H1 (cell line): ENCODE data around the gene CC2D2A. TPM values are rescaled to one million over a fixed set of nuclear protein-coding genes. Genes with fewer than 3 reads are reported as not detected.

Experiments
- CTCF ChIA-PET: fragments of 300-600 bp; sonication (Branson Sonifier 250); formaldehyde crosslinking; loops from one replicate; lab custom pipeline; 2021; ENCODE audit not compliant: partially characterized antibody; lab: Charles Lee
- POLR2A ChIA-PET: fragments of 300-600 bp; sonication (Branson Sonifier 250); formaldehyde crosslinking; loops from one replicate; lab custom pipeline; 2021; ENCODE audit warnings: inconsistent platforms; ENCODE audit not compliant: partially characterized antibody; lab: Charles Lee
- DNase-seq, 2 experiments: peaks; one replicate each; pipeline versions ENCODE4 v3.0.0 to v3.0.0-alpha.2; 2010 to 2022; ENCODE audit warnings: low spot score in 2 of 2, low read depth in 1 of 2, mixed read lengths in 1 of 2
- FAIRE-seq: peaks from 2 replicates; lab custom pipeline; 2011; peaks lifted over from hg19 to GRCh38; lab: Jason Lieb, UNC
- H2AFZ ChIP-seq: 2 replicates; pipeline ENCODE4 v1.8.1; 2012; ENCODE audit warnings: low read length, inconsistent platforms
- H2AK5ac ChIP-seq: 2 replicates; pipeline ENCODE4 v1.6.1; 2013; ENCODE audit warnings: low read depth, low read length
- H2BK120ac ChIP-seq: replicated peaks from 2 replicates; pipeline ENCODE3; 2013; ENCODE audit warnings: low read depth, low read length, inconsistent platforms
- H2BK12ac ChIP-seq: 2 replicates; pipeline ENCODE4 v1.6.1; 2013; ENCODE audit warnings: low read depth, low read length
- H2BK15ac ChIP-seq: 2 replicates; pipeline ENCODE4 v1.6.1; 2013; ENCODE audit warnings: low read length
- H2BK20ac ChIP-seq: 2 replicates; pipeline ENCODE4 v1.6.1; 2013; ENCODE audit warnings: low read length
- H2BK5ac ChIP-seq: 2 replicates; pipeline ENCODE4 v1.6.1; 2013; ENCODE audit warnings: low read depth, low read length
- H3K14ac ChIP-seq: 2 replicates; pipeline ENCODE4 v1.6.1; 2013; ENCODE audit warnings: inconsistent platforms; ENCODE audit not compliant: insufficient read length
- H3K18ac ChIP-seq: 2 replicates; pipeline ENCODE4 v1.6.1; 2013; ENCODE audit warnings: low read length; ENCODE audit errors: extremely low read depth
- H3K23ac ChIP-seq: 2 replicates; pipeline ENCODE4 v1.6.1; 2013; ENCODE audit warnings: inconsistent platforms; ENCODE audit not compliant: insufficient read length
- H3K23me2 ChIP-seq: 2 replicates; pipeline ENCODE4 v1.6.1; 2013; ENCODE audit warnings: low read depth, low read length
- H3K27ac ChIP-seq: 2 replicates; pipeline ENCODE4 v1.6.1; 2011; ENCODE audit warnings: low read depth, low read length, inconsistent platforms
- H3K27me3 ChIP-seq, 4 experiments: replicated peaks in 1 of 4; 1 replicate in 1 of 4; 2 replicates in 3 of 4; pipeline versions ENCODE4 v1.6.1 to v1.8.1; 2011 to 2013; ENCODE audit warnings: low read length in 3 of 4, mild to moderate bottlenecking in 3 of 4, inconsistent platforms in 2 of 4, mixed read lengths in 2 of 4, moderate library complexity in 1 of 4; ENCODE audit not compliant: control insufficient read depth in 3 of 4, insufficient read depth in 3 of 4; ENCODE audit errors: extremely low read depth in 1 of 4
- H3K36me3 ChIP-seq, 4 experiments: 2 replicates each; pipeline versions ENCODE4 v1.6.1 to v1.8.1; 2011 to 2013; ENCODE audit warnings: mild to moderate bottlenecking in 4 of 4, low read length in 3 of 4, moderate library complexity in 2 of 4, control low read depth in 1 of 4, inconsistent platforms in 1 of 4; ENCODE audit not compliant: insufficient read depth in 4 of 4, control insufficient read depth in 2 of 4
- H3K4ac ChIP-seq: replicated peaks from 2 replicates; pipeline ENCODE3; 2013; ENCODE audit warnings: low read length, low read depth, mixed read lengths, inconsistent platforms; ENCODE audit not compliant: insufficient read length
- H3K4me1 ChIP-seq, 4 experiments: replicated peaks in 1 of 4; 1 replicate in 1 of 4; 2 replicates in 3 of 4; pipeline versions ENCODE4 v1.6.1 to v1.8.1; 2011 to 2013; ENCODE audit warnings: low read length in 3 of 4, inconsistent platforms in 2 of 4, mixed read lengths in 1 of 4; ENCODE audit not compliant: insufficient read depth in 4 of 4, control insufficient read depth in 3 of 4
- H3K4me2 ChIP-seq, 2 experiments: 2 replicates each; pipeline versions ENCODE4 v1.6.1 to v1.8.1; 2011 to 2013; ENCODE audit warnings: low read depth in 2 of 2, low read length in 2 of 2, control low read depth in 1 of 2, inconsistent platforms in 1 of 2, mild to moderate bottlenecking in 1 of 2; ENCODE audit not compliant: insufficient read depth in 1 of 2
- H3K4me3 ChIP-seq, 4 experiments: fragments of 200-600, 300-600 bp in 1 of 4; sonication (generic), shearing (Covaris generic), sonication (Bioruptor Twin) in 1 of 4; 2 replicates each; pipeline versions ENCODE4 v1.5.1 to v1.8.1; 2011 to 2016; ENCODE audit warnings: low read length in 4 of 4, low read depth in 3 of 4, control low read depth in 2 of 4, inconsistent platforms in 2 of 4, mild to moderate bottlenecking in 2 of 4, mixed read lengths in 1 of 4, moderate library complexity in 1 of 4; ENCODE audit not compliant: insufficient read depth in 2 of 4; ENCODE audit errors: extremely low read depth in 1 of 4
- H3K56ac ChIP-seq: replicated peaks from 2 replicates; pipeline ENCODE3; 2013; ENCODE audit warnings: low read depth, mild to moderate bottlenecking, mixed read lengths, low read length, inconsistent platforms; ENCODE audit not compliant: insufficient read length
- H3K79me1 ChIP-seq: 2 replicates; pipeline ENCODE4 v1.6.1; 2013; ENCODE audit warnings: low read depth, low read length, control low read depth
- H3K79me2 ChIP-seq, 2 experiments: 2 replicates each; pipeline versions ENCODE4 v1.6.1 to v1.8.1; 2012 to 2013; ENCODE audit warnings: low read length in 2 of 2, mild to moderate bottlenecking in 2 of 2, inconsistent platforms in 1 of 2; ENCODE audit not compliant: insufficient read depth in 2 of 2, control insufficient read depth in 1 of 2
- H3K9ac ChIP-seq, 4 experiments: replicated peaks in 1 of 4; 1 replicate in 1 of 4; 2 replicates in 3 of 4; pipeline versions ENCODE4 v1.6.1 to v1.8.1; 2011 to 2013; ENCODE audit warnings: low read depth in 3 of 4, low read length in 3 of 4, control low read depth in 2 of 4, mild to moderate bottlenecking in 2 of 4, moderate library complexity in 2 of 4, inconsistent platforms in 1 of 4; ENCODE audit errors: extremely low read depth in 1 of 4
- H3K9me3 ChIP-seq, 2 experiments: 2 replicates each; pipeline versions ENCODE4 v1.6.1 to v1.8.1; 2012 to 2013; ENCODE audit warnings: mild to moderate bottlenecking in 2 of 2, moderate library complexity in 2 of 2, control low read depth in 1 of 2, inconsistent platforms in 1 of 2, low read depth in 1 of 2, low read length in 1 of 2, mixed read lengths in 1 of 2; ENCODE audit not compliant: insufficient read depth in 2 of 2
- H4K20me1 ChIP-seq, 2 experiments: replicated peaks in 1 of 2; 2 replicates each; pipeline versions ENCODE3 to v1.8.1; 2011 to 2013; ENCODE audit warnings: inconsistent platforms in 2 of 2, low read length in 2 of 2, mild to moderate bottlenecking in 1 of 2; ENCODE audit not compliant: insufficient read depth in 2 of 2, control insufficient read depth in 1 of 2
- H4K5ac ChIP-seq: 2 replicates; pipeline ENCODE4 v1.6.1; 2013; ENCODE audit warnings: low read length, low read depth, mixed read lengths, inconsistent platforms; ENCODE audit not compliant: insufficient read length
- H4K8ac ChIP-seq: 2 replicates; pipeline ENCODE4 v1.8.0; 2013; ENCODE audit warnings: mild to moderate bottlenecking, moderate library complexity, low read length, inconsistent platforms; ENCODE audit not compliant: insufficient read depth; ENCODE audit errors: extremely low read depth
- H4K91ac ChIP-seq: replicated peaks from 2 replicates; pipeline ENCODE3; 2013; ENCODE audit warnings: low read length, mixed read lengths, inconsistent platforms; ENCODE audit not compliant: insufficient read length
- BCL11A ChIP-seq, 2 experiments: IDR thresholded peaks; one replicate each; pipeline ENCODE4 v1.6.1; 2011; ENCODE audit warnings: low read depth in 2 of 2, low read length in 2 of 2, mild to moderate bottlenecking in 2 of 2
- CHD1 ChIP-seq: IDR thresholded peaks from 2 replicates; pipeline ENCODE4 v1.6.1; 2012; ENCODE audit warnings: low read depth, low read length, improper control_type of control experiment
- E2F6 ChIP-seq: IDR thresholded peaks from 2 replicates; pipeline ENCODE4 v1.6.1; 2012; ENCODE audit warnings: inconsistent platforms
- EGR1 ChIP-seq: IDR thresholded peaks from 2 replicates; pipeline ENCODE4 v1.6.1; 2011; ENCODE audit warnings: low read depth, low read length, borderline replicate concordance
- EZH2 ChIP-seq: fragments of 200-600 bp; sonication (generic); IDR thresholded peaks from 2 replicates; pipeline ENCODE4 v1.7.1; 2012; ENCODE audit warnings: low read depth, mild to moderate bottlenecking, moderate library complexity, low read length, inconsistent platforms; ENCODE audit not compliant: severe bottlenecking
- KDM4A ChIP-seq: IDR thresholded peaks from one replicate; pipeline ENCODE4 v1.7.1; 2012; ENCODE audit warnings: low read depth, mild to moderate bottlenecking, moderate library complexity, low read length, inconsistent platforms; ENCODE audit not compliant: severe bottlenecking
- PHF8 ChIP-seq: fragments of 200-600 bp; sonication (generic); conservative IDR thresholded peaks from 2 replicates; pipeline ENCODE4 v1.7.1; 2012; ENCODE audit warnings: low read depth, mild to moderate bottlenecking, inconsistent platforms, low read length, moderate library complexity
- POLR2A ChIP-seq, 2 experiments: IDR thresholded peaks; 1 replicate in 1 of 2; 2 replicates in 1 of 2; pipeline ENCODE4 v1.6.1; 2011; ENCODE audit warnings: low read depth in 2 of 2, low read length in 2 of 2, mild to moderate bottlenecking in 2 of 2; ENCODE audit errors: control extremely low read depth in 1 of 2
- POLR2AphosphoS5 ChIP-seq: IDR thresholded peaks from 2 replicates; pipeline ENCODE4 v1.6.1; 2011; ENCODE audit warnings: low read depth, low read length
- SIRT6 ChIP-seq: IDR thresholded peaks from one replicate; pipeline ENCODE4 v1.7.1; 2012; ENCODE audit warnings: low read length, inconsistent platforms
- SUZ12 ChIP-seq: fragments of 200-600 bp; sonication (generic); IDR thresholded peaks from 2 replicates; pipeline ENCODE4 v1.6.1; 2012; ENCODE audit warnings: mild to moderate bottlenecking, inconsistent platforms, low read length, moderate library complexity, mixed read lengths
- TAF1 ChIP-seq: IDR thresholded peaks from 2 replicates; pipeline ENCODE4 v1.6.1; 2011; ENCODE audit warnings: mild to moderate bottlenecking, low read depth, low read length
- TEAD4 ChIP-seq: IDR thresholded peaks from 2 replicates; pipeline ENCODE4 v1.6.1; 2012; ENCODE audit warnings: low read depth, low read length, inconsistent platforms, mixed read lengths
- WGBS, 2 experiments: shearing (Covaris generic) in 1 of 2; methylation state at CpG; one replicate each; pipeline versions ENCODE4 v1.1.6 to v1.1.7; 2013 to 2015; ENCODE audit warnings: low lambda C conversion rate in 2 of 2, mixed read lengths in 2 of 2, inconsistent platforms in 1 of 2, low coverage in 1 of 2, missing lambda C conversion rate in 1 of 2; ENCODE audit not compliant: insufficient replicate concordance in 2 of 2, insufficient coverage in 1 of 2, insufficient read length in 1 of 2; ENCODE audit errors: extremely low coverage in 1 of 2, missing lambda C conversion rate in 1 of 2; 5-methylcytosine and 5-hydroxymethylcytosine counted together
- polyA plus RNA-seq, 7 experiments: library from polyadenylated mRNA; depleted of rRNA in 3 of 7; stranded (reverse) in 5 of 7; unstranded in 2 of 7; fragments of >200 nt in 5 of 7; fragments of 200-250 nt in 2 of 7; gene quantifications; 1 replicate in 5 of 7; 2 replicates in 1 of 7; 4 replicates in 1 of 7; pipeline versions ENCODE4 v1.2.1 to v1.2.3, GENCODE V29; 2011 to 2013; ENCODE audit warnings: missing spikeins in 2 of 7, mixed read lengths in 2 of 7
- total RNA-seq: library from RNA; stranded (reverse); fragmentation: NEBNext Ultra II Directional; extraction: Animal tissue kit (Norgen Biotek cat#: 25700); gene quantifications from 2 replicates; pipeline ENCODE4 v1.2.1, GENCODE V29; 2021
- TF ChIP-seq, protein P1 (sequence below): IDR thresholded peaks from 2 replicates; pipeline ENCODE4 v1.6.1; 2012; ENCODE audit warnings: inconsistent platforms

Gene CC2D2A
- total and polyA plus RNA-seq, 2 of the 8 experiments (the other 6 are each of a cell fraction or from before 2014, with no cell fraction given): 11.0 to 12.2 TPM

DNA sequence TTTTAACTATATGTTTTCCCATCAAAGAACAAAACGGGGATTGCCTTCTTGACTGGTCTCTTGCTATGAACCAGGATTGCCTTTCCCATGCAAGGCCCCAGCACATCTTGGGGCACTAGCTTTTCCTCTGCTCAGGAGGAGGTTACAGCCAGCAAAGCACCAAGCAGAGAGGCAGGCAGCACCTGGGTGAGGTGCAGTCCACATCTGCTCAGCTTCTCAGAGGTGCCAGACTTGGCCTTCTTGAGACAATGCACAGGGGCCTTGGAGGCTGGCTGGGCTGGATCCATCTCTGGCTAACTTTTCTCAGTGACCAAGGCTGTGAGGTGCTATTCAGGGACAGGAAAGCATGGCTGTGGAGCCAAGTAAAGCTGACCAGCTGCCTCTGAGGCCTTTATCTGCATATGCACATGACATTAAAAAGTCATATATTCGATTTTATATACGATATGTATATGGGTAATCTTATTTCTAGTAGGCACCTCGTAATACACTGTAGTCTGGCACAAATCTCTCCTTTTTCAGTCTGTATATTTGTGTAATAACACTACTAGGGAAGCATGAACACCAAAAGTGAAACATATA, 86.9 kb downstream of the CC2D2A start:
- Histone ChIP-seq H3K23me2 (no peaks in the 10 kb centered on the region), H2BK12ac (no peak overlapping the region), H2BK20ac (no peak overlapping the region), H3K4me3 (no peak overlapping the region), H3K79me2 (no peaks in the 10 kb centered on the region), H3K4me2 (no peak overlapping the region), H3K36me3 (peaks cover 0 to 3% (median 0%) of the 10 kb centered on the region in 4 experiments; a peak in 2 of 8 replicates), H3K56ac (no peak overlapping the region), H3K4me1 (no peaks in the 10 kb centered on the region; a peak in 1 of 7 replicates), H3K14ac (no peak overlapping the region), H3K27me3 (no peaks in the 10 kb centered on the region), H3K9me3 (no peaks in the 10 kb centered on the region), H2BK5ac (no peak overlapping the region), H3K9ac (no peak overlapping the region), H4K5ac (no peak overlapping the region), H3K23ac (no peak overlapping the region), H3K18ac (no peak overlapping the region), H3K79me1 (no peaks in the 10 kb centered on the region), H2BK15ac (no peak overlapping the region), H4K91ac (no peak overlapping the region), H2AFZ (no peak overlapping the region), H2AK5ac (no peak overlapping the region), H3K4ac (no peak overlapping the region), H3K27ac (no peak overlapping the region), H2BK120ac (no peak overlapping the region), H4K20me1 (no peaks in the 10 kb centered on the region), H4K8ac (no peak overlapping the region)
- ChIA-PET POLR2A (no interaction called here), CTCF (no interaction called here)
- no peak for FAIRE-seq
- WGBS, 2 experiments: 87% methylated on average over 4 of the region's 4 CpGs; no CpG with 5 or more reads in 1 of the 2 experiments
- TF ChIP-seq, protein P1, sequence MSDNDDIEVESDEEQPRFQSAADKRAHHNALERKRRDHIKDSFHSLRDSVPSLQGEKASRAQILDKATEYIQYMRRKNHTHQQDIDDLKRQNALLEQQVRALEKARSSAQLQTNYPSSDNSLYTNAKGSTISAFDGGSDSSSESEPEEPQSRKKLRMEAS: no peak
- no peak for TF ChIP-seq SUZ12
- no peak for TF ChIP-seq PHF8
- TF ChIP-seq EZH2: no peak
- TF ChIP-seq EGR1: no peak
- TF ChIP-seq E2F6: no peak
- TF ChIP-seq POLR2A (IDR thresholded peaks at IDR 0.05; ENCODE audit: control extremely low read depth in 1 of 2, low read depth in 2 of 2, low read length in 2 of 2): no peak
- TF ChIP-seq TEAD4: no peak
- TF ChIP-seq CHD1: no peak
- TF ChIP-seq KDM4A: no peak
- TF ChIP-seq BCL11A (IDR thresholded peaks at IDR 0.05; ENCODE audit: low read depth in 2 of 2, low read length in 2 of 2): no peak
- TF ChIP-seq TAF1: no peak
- no peak for TF ChIP-seq POLR2AphosphoS5
- no peak for TF ChIP-seq SIRT6
- DNase-seq: no peak
